IMR-90 (cell line): ENCODE data around the gene RAD17. TPM values are rescaled to one million over a fixed set of nuclear protein-coding genes. Genes with fewer than 3 reads are reported as not detected.

ENCODE experiments used
- ATAC-seq: fragments of 200-7000 bp; cut with Tn5 transposase; 2 replicates; pipeline ENCODE4 v1.9.1; 2020; ENCODE audit warnings: low read depth, mild to moderate bottlenecking, moderate library complexity
- BruUV-seq: library from RNA; stranded (reverse); fragments of 400-500 nt; replicated peaks from 2 replicates; lab custom pipeline; 2021; lab: Mats Ljungman, UMichigan
- CTCF ChIA-PET: fragments of 300-600 bp; formaldehyde crosslinking; extraction: SDS; loops from one replicate; lab custom pipeline; 2021; ENCODE audit warnings: antibody characterized with exemption; lab: Yijun Ruan, JAX
- POLR2A ChIA-PET: fragments of 300-600 bp; sonication (Branson Sonifier 250); formaldehyde crosslinking; loops from one replicate; lab custom pipeline; 2022; ENCODE audit warnings: antibody characterized with exemption; ENCODE audit not compliant: unreplicated experiment; lab: Charles Lee
- DNase-seq: peaks from one replicate; pipeline ENCODE4 v3.0.0; 2013
- H2AFZ ChIP-seq: replicated peaks from 2 replicates; pipeline ENCODE3; 2013; ENCODE audit warnings: low read length, mild to moderate bottlenecking; ENCODE audit not compliant: poor library complexity
- H2AK5ac ChIP-seq: 2 replicates; pipeline ENCODE4 v1.6.1; 2013; ENCODE audit warnings: low read depth, low read length, inconsistent platforms
- H2AK9ac ChIP-seq: replicated peaks from 2 replicates; pipeline ENCODE3; 2013; ENCODE audit warnings: mild to moderate bottlenecking, low read depth, low read length, moderate library complexity; ENCODE audit not compliant: poor library complexity
- H2BK120ac ChIP-seq: 2 replicates; pipeline ENCODE4 v1.6.1; 2013; ENCODE audit warnings: low read depth, low read length, inconsistent platforms
- H2BK15ac ChIP-seq: 3 replicates; pipeline ENCODE4 v1.6.1; 2013; ENCODE audit warnings: low read depth, low read length, inconsistent platforms
- H2BK20ac ChIP-seq: 2 replicates; pipeline ENCODE4 v1.6.1; 2013; ENCODE audit warnings: low read depth, mild to moderate bottlenecking, inconsistent platforms, low read length, moderate library complexity
- H2BK5ac ChIP-seq: 2 replicates; pipeline ENCODE4 v1.6.1; 2013; ENCODE audit warnings: mild to moderate bottlenecking, low read depth, low read length, inconsistent platforms; ENCODE audit not compliant: poor library complexity, severe bottlenecking
- H3K14ac ChIP-seq: replicated peaks from 2 replicates; pipeline ENCODE4 v1.6.1; 2013; ENCODE audit warnings: low read depth, low read length, inconsistent platforms
- H3K18ac ChIP-seq: 2 replicates; pipeline ENCODE4 v1.6.1; 2013; ENCODE audit warnings: low read depth, low read length, control low read depth
- H3K23ac ChIP-seq: 2 replicates; pipeline ENCODE4 v1.6.1; 2013; ENCODE audit warnings: low read depth, low read length, inconsistent platforms
- H3K27ac ChIP-seq: 2 replicates; pipeline ENCODE4 v1.5.1; 2013; ENCODE audit warnings: mild to moderate bottlenecking, control low read depth, low read length; ENCODE audit not compliant: insufficient read depth
- H3K27me3 ChIP-seq: 2 replicates; pipeline ENCODE4 v1.6.1; 2013; ENCODE audit warnings: low read length; ENCODE audit not compliant: control insufficient read depth, insufficient read depth
- H3K36me3 ChIP-seq: 2 replicates; pipeline ENCODE4 v1.6.1; 2013; ENCODE audit warnings: low read length, mixed read lengths; ENCODE audit not compliant: control insufficient read depth, insufficient read depth
- H3K4ac ChIP-seq: 2 replicates; pipeline ENCODE4 v1.6.1; 2013; ENCODE audit warnings: low read depth, low read length, inconsistent platforms
- H3K4me1 ChIP-seq: 2 replicates; pipeline ENCODE4 v1.6.1; 2013; ENCODE audit warnings: low read length, mixed read lengths; ENCODE audit not compliant: control insufficient read depth, insufficient read depth
- H3K4me2 ChIP-seq: 2 replicates; pipeline ENCODE4 v1.6.1; 2013; ENCODE audit warnings: low read depth, mild to moderate bottlenecking, control low read depth, low read length, moderate library complexity
- H3K4me3 ChIP-seq: 2 replicates; pipeline ENCODE4 v1.5.1; 2013; ENCODE audit warnings: low read depth, mild to moderate bottlenecking, control low read depth, low read length, moderate library complexity; ENCODE audit not compliant: insufficient read depth
- H3K56ac ChIP-seq: 2 replicates; pipeline ENCODE4 v1.6.1; 2013; ENCODE audit warnings: low read length, inconsistent platforms; ENCODE audit not compliant: insufficient read depth; ENCODE audit errors: extremely low read depth
- H3K79me1 ChIP-seq, 2 experiments: 2 replicates each; pipeline ENCODE4 v1.6.1; 2013; ENCODE audit warnings: low read length in 2 of 2, inconsistent platforms in 1 of 2, low read depth in 1 of 2
- H3K9ac ChIP-seq: 2 replicates; pipeline ENCODE4 v1.6.1; 2013; ENCODE audit warnings: low read depth, low read length, control low read depth
- H3K9me1 ChIP-seq: 2 replicates; pipeline ENCODE4 v1.6.1; 2013; ENCODE audit warnings: low read length, inconsistent platforms; ENCODE audit not compliant: insufficient read depth
- H3K9me3 ChIP-seq: 2 replicates; pipeline ENCODE4 v1.6.1; 2013; ENCODE audit warnings: low read length; ENCODE audit not compliant: control insufficient read depth, insufficient read depth
- H4K20me1 ChIP-seq: 2 replicates; pipeline ENCODE4 v1.6.1; 2013; ENCODE audit warnings: low read length, inconsistent platforms; ENCODE audit not compliant: insufficient read depth
- H4K5ac ChIP-seq: 2 replicates; pipeline ENCODE4 v1.6.1; 2013; ENCODE audit warnings: mild to moderate bottlenecking, low read depth, low read length, control low read depth
- H4K8ac ChIP-seq, 2 experiments: 2 replicates each; pipeline ENCODE4 v1.6.1; 2013; ENCODE audit warnings: low read depth in 2 of 2, low read length in 2 of 2, control low read depth in 1 of 2, inconsistent platforms in 1 of 2
- H4K91ac ChIP-seq: 2 replicates; pipeline ENCODE4 v1.6.1; 2013; ENCODE audit warnings: low read depth, low read length, inconsistent platforms; ENCODE audit not compliant: insufficient read depth
- BHLHE40 ChIP-seq: fragments of 150-350 bp; IDR thresholded peaks from 2 replicates; pipeline ENCODE4 v1.6.1; 2016; ENCODE audit warnings: mild to moderate bottlenecking, low read depth, low read length
- CEBPB ChIP-seq: IDR thresholded peaks from 2 replicates; pipeline ENCODE4 v1.6.1; 2012; ENCODE audit warnings: low read depth, low read length, improper control_type of control experiment
- CHD1 ChIP-seq: IDR thresholded peaks from 2 replicates; pipeline ENCODE4 v1.6.1; 2012; ENCODE audit warnings: low read depth, low read length, improper control_type of control experiment
- MAZ ChIP-seq: IDR thresholded peaks from 2 replicates; pipeline ENCODE4 v1.6.1; 2012; ENCODE audit warnings: low read depth, mild to moderate bottlenecking, low read length, improper control_type of control experiment, moderate library complexity, borderline replicate concordance
- MXI1 ChIP-seq: IDR thresholded peaks from 2 replicates; pipeline ENCODE4 v1.6.1; 2012; ENCODE audit warnings: low read depth, mild to moderate bottlenecking, low read length, moderate library complexity, borderline replicate concordance
- NFE2L2 ChIP-seq: fragments of 150-350 bp; IDR thresholded peaks from 2 replicates; pipeline ENCODE4 v1.6.1; 2016; ENCODE audit warnings: low read depth, mild to moderate bottlenecking, low read length
- POLR2A ChIP-seq: IDR thresholded peaks from 2 replicates; pipeline ENCODE4 v1.6.1; 2012; ENCODE audit warnings: mild to moderate bottlenecking, low read depth, low read length
- RAD21 ChIP-seq: IDR thresholded peaks from 2 replicates; pipeline ENCODE4 v1.6.1; 2012; ENCODE audit warnings: low read length, improper control_type of control experiment
- SMC3 ChIP-seq: fragments of 150-350 bp; IDR thresholded peaks from 2 replicates; pipeline ENCODE4 v1.6.1; 2016; ENCODE audit warnings: low read depth, mild to moderate bottlenecking, antibody characterized with exemption, low read length, moderate library complexity
- WGBS, 2 experiments: methylation state at CpG; one replicate each; pipeline versions ENCODE4 v1.1.5 to v1.1.7; 2013; ENCODE audit warnings: missing lambda C conversion rate in 2 of 2; ENCODE audit not compliant: insufficient read length in 1 of 2; ENCODE audit errors: extremely low coverage in 2 of 2; 5-methylcytosine and 5-hydroxymethylcytosine counted together
- dilution Hi-C: fragments of 300-500 bp; cut with HindIII; formaldehyde crosslinking; loops from one replicate; pipeline ENCODE4 v1.14.3; 2018; ENCODE audit warnings: low sequenced_read_pairs; ENCODE audit not compliant: unreplicated experiment
- in situ Hi-C: fragments of 300-500 bp; cut with MboI; formaldehyde crosslinking; loops from 3 replicates; pipeline ENCODE4 v1.14.3; 2019; ENCODE audit warnings: low sequenced_read_pairs, inconsistent platforms, mixed read lengths
- intact Hi-C: fragments of 100-400 bp; cut with micrococcal nuclease; formaldehyde crosslinking; loops from 2 replicates; pipeline ENCODE4 v1.10.0; 2022
- polyA plus RNA-seq, 3 experiments: library from polyadenylated mRNA; depleted of rRNA; stranded (reverse); fragments of >200 nt; gene quantifications; 2 replicates each; pipeline ENCODE4 v1.2.3, GENCODE V29; 2012; ENCODE audit warnings: low replicate concordance in 1 of 3
- total RNA-seq: library from RNA; depleted of rRNA; stranded (reverse); fragments of >200 nt; gene quantifications from 2 replicates; pipeline ENCODE4 v1.2.3, GENCODE V29; 2012
- TF ChIP-seq, protein P1 (sequence below): fragments of 150-350 bp; IDR thresholded peaks from 2 replicates; pipeline ENCODE4 v1.6.1; 2017; ENCODE audit warnings: mild to moderate bottlenecking, antibody characterized with exemption, low read length, low read depth
- TF ChIP-seq, protein P2 (sequence below): conservative IDR thresholded peaks from 2 replicates; pipeline ENCODE4 v1.5.1; 2012; ENCODE audit warnings: mild to moderate bottlenecking, low read depth, low read length, improper control_type of control experiment

Gene RAD17
- total and polyA plus RNA-seq, 2 of the 4 experiments (the other 2 are of a cell fraction), result 10.9 to 11.4 TPM

- no peak overlapping the region for H4K91ac ChIP-seq
- no peak overlapping the region for H3K4me3 ChIP-seq
- no peak overlapping the region for H2AK9ac ChIP-seq
- no peak overlapping the region for H2BK120ac ChIP-seq
- H3K4ac ChIP-seq, result no peak overlapping the region
- no peak overlapping the region for H2BK20ac ChIP-seq
- no peak overlapping the region for H2BK5ac ChIP-seq
- ATAC-seq (no peak), DNase-seq (no peak)
- H4K20me1 ChIP-seq, result no peaks in the 10 kb centered on the region
- no peak overlapping the region for H4K5ac ChIP-seq
- in situ Hi-C loops, result no loop called here
- H3K79me1 ChIP-seq, result no peaks in the 10 kb centered on the region
- CTCF ChIA-PET, result no interaction called here
- no peaks in the 10 kb centered on the region for H3K9me3 ChIP-seq
- H4K8ac ChIP-seq, result no peak overlapping the region
- H3K27ac ChIP-seq, result no peak overlapping the region
- POLR2A ChIA-PET, result no interaction called here
- dilution Hi-C loops, result no loop called here
- no peak overlapping the region for H3K23ac ChIP-seq
- no peaks in the 10 kb centered on the region for H3K4me1 ChIP-seq
- no peak overlapping the region for H3K18ac ChIP-seq
- H3K9ac ChIP-seq, result no peak overlapping the region
- BruUV-seq, result no TSS peak
- H3K4me2 ChIP-seq, result no peak overlapping the region
- H2AFZ ChIP-seq, result no peak overlapping the region
- no peaks in the 10 kb centered on the region; the same call in 1 of the 2 replicates for H3K9me1 ChIP-seq
- H3K14ac ChIP-seq, result no peak overlapping the region
- WGBS, 2 experiments, result 84% methylated on average over 5 of the region's 15 CpGs; no CpG with 5 or more reads in 1 of the 2 experiments
- TF ChIP-seq, protein P1, sequence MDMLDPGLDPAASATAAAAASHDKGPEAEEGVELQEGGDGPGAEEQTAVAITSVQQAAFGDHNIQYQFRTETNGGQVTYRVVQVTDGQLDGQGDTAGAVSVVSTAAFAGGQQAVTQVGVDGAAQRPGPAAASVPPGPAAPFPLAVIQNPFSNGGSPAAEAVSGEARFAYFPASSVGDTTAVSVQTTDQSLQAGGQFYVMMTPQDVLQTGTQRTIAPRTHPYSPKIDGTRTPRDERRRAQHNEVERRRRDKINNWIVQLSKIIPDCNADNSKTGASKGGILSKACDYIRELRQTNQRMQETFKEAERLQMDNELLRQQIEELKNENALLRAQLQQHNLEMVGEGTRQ, result no peak
- TF ChIP-seq NFE2L2, result no peak
- TF ChIP-seq, protein P2, sequence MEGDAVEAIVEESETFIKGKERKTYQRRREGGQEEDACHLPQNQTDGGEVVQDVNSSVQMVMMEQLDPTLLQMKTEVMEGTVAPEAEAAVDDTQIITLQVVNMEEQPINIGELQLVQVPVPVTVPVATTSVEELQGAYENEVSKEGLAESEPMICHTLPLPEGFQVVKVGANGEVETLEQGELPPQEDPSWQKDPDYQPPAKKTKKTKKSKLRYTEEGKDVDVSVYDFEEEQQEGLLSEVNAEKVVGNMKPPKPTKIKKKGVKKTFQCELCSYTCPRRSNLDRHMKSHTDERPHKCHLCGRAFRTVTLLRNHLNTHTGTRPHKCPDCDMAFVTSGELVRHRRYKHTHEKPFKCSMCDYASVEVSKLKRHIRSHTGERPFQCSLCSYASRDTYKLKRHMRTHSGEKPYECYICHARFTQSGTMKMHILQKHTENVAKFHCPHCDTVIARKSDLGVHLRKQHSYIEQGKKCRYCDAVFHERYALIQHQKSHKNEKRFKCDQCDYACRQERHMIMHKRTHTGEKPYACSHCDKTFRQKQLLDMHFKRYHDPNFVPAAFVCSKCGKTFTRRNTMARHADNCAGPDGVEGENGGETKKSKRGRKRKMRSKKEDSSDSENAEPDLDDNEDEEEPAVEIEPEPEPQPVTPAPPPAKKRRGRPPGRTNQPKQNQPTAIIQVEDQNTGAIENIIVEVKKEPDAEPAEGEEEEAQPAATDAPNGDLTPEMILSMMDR, result no peak
- no peak for TF ChIP-seq RAD21
- no peak for TF ChIP-seq BHLHE40
- TF ChIP-seq POLR2A, result no peak
- TF ChIP-seq MAZ, result no peak
- TF ChIP-seq CEBPB, result no peak
- TF ChIP-seq CHD1, result no peak
- TF ChIP-seq MXI1, result no peak
- TF ChIP-seq SMC3, result no peak
- no peak overlapping the region for H2AK5ac ChIP-seq
- no peaks in the 10 kb centered on the region for H3K27me3 ChIP-seq
- peaks cover 29% of the 10 kb centered on the region for H3K36me3 ChIP-seq
- intact Hi-C loops, result loop anchor here (5.0 kb wide), 1 partner anchor 32 kb away; no protein-coding TSS in a partner anchor
- H3K56ac ChIP-seq, result no peak overlapping the region
- H2BK15ac ChIP-seq, result no peak overlapping the region
Measured at GRCh38 chr5:69404659-69405330, 35.2 kb downstream of the RAD17 start.
